ENCODE results near the gene TMEM109.
A peak's percentile ranks its signal among the peaks of the same experiment; 100 is the strongest.

Gene TMEM109

GRCh38 chr11:60878245-60879101, 35.5 kb upstream of the TMEM109 start (continued):
- TF ChIP-seq RARB (CRISPR knock-in tag; IDR thresholded peaks at IDR 0.05) (no peak), ZFP30 (CRISPR knock-in tag; IDR thresholded peaks at IDR 0.05) (no peak), TOX (CRISPR knock-in tag; IDR thresholded peaks at IDR 0.05; ENCODE audit: borderline replicate concordance) (no peak), CSDC2 (CRISPR knock-in tag; IDR thresholded peaks at IDR 0.05) (no peak), ZNF8 (CRISPR knock-in tag; IDR thresholded peaks at IDR 0.05) (no peak), ARNTL (CRISPR knock-in tag; IDR thresholded peaks at IDR 0.05; ENCODE audit: borderline replicate concordance, low read depth) (no peak)

DNA sequence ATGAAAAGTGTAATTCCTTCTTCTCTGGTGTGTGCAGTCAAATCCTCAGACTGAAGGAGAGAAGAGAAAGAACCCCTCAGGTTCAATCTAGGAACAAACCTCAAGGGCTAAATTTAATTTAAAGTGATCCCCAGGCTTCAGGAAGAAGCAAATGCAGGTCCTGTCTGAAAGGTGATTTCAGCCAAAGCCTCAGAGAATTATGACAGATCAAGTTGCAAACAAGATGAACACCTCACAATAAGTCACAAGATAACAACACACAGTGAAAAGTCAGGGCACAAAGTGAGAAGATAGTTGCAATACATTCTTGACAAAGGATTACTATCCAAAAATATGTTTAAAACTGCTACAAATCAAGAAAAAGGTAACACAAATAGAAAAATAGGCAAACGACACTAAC, 34.9 kb upstream of the TMEM109 start:
- TF ChIP-seq ZFP3 (CRISPR knock-in tag; IDR thresholded peaks at IDR 0.05) (no peak), TOX (CRISPR knock-in tag; IDR thresholded peaks at IDR 0.05; ENCODE audit: borderline replicate concordance) (no peak), PPARA (CRISPR knock-in tag; IDR thresholded peaks at IDR 0.05; ENCODE audit: borderline replicate concordance) (no peak), POU6F1 (CRISPR knock-in tag; IDR thresholded peaks at IDR 0.05; ENCODE audit: borderline replicate concordance, low read depth) (no peak), GLIS3 (CRISPR knock-in tag; IDR thresholded peaks at IDR 0.05) (no peak)
- no peak for ATAC-seq

DNA sequence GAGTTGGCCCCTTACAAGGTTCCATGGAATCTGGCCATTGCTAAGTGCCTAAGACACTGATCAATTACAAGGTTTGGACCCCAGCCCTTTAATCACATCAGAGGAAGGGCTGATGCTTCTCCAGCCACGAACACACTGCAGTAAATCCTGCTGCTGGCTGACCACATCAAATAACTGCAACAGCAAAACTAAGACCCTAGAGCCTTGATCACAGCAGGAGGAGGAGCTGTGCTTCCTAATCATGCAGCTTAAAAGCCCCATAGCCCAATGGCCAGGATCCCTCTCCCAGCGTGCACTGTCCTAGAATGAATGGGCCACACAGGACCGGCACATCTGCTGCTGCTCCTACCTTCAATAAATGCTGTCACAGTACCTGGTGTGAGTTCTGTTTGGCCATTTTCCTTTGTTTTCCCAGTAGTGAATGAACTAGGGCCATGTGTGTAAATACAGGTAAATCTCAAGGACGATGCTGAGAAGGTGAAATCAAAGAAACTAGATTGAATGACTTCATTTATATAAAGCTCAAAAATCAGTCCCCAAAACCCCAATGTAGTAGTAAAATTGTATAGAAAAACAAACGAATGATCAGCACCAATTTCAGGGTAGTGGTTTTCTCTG, 33.9 kb upstream of the TMEM109 start:
- no peak for ATAC-seq

DNA sequence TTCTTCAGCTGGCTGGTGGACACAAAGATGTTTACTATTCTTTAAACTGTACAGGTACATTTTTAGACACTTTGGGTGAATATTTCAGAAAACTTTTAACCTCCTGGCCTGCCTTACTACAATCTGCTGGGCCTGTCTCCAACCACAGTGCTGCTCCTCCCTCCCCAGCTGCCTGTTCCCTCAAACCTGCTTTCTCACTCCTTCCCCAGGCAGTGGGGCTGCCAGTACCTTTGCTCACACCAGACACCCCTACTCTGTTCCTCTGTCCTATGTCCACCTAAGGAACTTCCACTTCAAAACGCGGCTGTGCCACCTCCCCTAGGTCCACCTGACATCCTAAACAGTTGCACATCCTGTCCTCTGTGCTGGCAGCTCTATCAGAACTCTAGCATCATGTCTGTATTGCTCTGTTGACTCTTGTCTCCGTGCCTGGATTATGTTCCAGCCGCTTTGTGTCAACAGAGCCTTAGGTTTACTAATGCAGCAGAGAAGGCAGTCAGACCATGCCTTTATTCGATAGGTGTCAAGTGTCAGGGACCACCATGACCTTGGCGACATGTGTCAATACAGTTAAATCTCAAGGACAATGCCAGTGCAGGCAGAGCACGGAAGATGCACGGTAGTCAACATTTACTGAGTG, 33.2 kb upstream of the TMEM109 start:
- TF ChIP-seq ESRRG (CRISPR knock-in tag; IDR thresholded peaks at IDR 0.05) (no peak), CSDC2 (CRISPR knock-in tag; IDR thresholded peaks at IDR 0.05) (no peak), TOX (CRISPR knock-in tag; IDR thresholded peaks at IDR 0.05; ENCODE audit: borderline replicate concordance) (no peak)
- ATAC-seq: no peak

More for the DNA sequence above, 33.9 kb upstream of the TMEM109 start:
- TF ChIP-seq OSR1 (CRISPR knock-in tag; IDR thresholded peaks at IDR 0.05): no peak
- TF ChIP-seq ZNF70 (CRISPR knock-in tag; IDR thresholded peaks at IDR 0.05): no peak
- TF ChIP-seq SNAI2 (CRISPR knock-in tag; IDR thresholded peaks at IDR 0.05): no peak
- TF ChIP-seq ZNF8 (CRISPR knock-in tag; IDR thresholded peaks at IDR 0.05): no peak
- no peak for TF ChIP-seq PPARA (CRISPR knock-in tag; IDR thresholded peaks at IDR 0.05; ENCODE audit: borderline replicate concordance)
- TF ChIP-seq POU6F1 (CRISPR knock-in tag; IDR thresholded peaks at IDR 0.05; ENCODE audit: borderline replicate concordance, low read depth): no peak

GRCh38 chr11:60887556-60887955, 26.4 kb upstream of the TMEM109 start:
- peak; percentile 94 for ATAC-seq
- TF ChIP-seq TCF4 (CRISPR knock-in tag; IDR thresholded peaks at IDR 0.05; ENCODE audit: borderline replicate concordance): no peak
- no peak for TF ChIP-seq PATZ1 (CRISPR knock-in tag; IDR thresholded peaks at IDR 0.05; ENCODE audit: borderline replicate concordance)
- TF ChIP-seq ZFP3 (CRISPR knock-in tag; IDR thresholded peaks at IDR 0.05): no peak
- no peak for TF ChIP-seq OSR1 (CRISPR knock-in tag; IDR thresholded peaks at IDR 0.05)
- TF ChIP-seq CSDC2 (CRISPR knock-in tag; IDR thresholded peaks at IDR 0.05): no peak
- TF ChIP-seq POU6F1 (CRISPR knock-in tag; IDR thresholded peaks at IDR 0.05; ENCODE audit: borderline replicate concordance, low read depth): no peak
- TF ChIP-seq ISL1 (CRISPR knock-in tag; IDR thresholded peaks at IDR 0.05): no peak
- TF ChIP-seq ESRRG (CRISPR knock-in tag; IDR thresholded peaks at IDR 0.05): no peak
- TF ChIP-seq ARNTL (CRISPR knock-in tag; IDR thresholded peaks at IDR 0.05; ENCODE audit: borderline replicate concordance, low read depth): no peak
- TF ChIP-seq, protein P1, sequence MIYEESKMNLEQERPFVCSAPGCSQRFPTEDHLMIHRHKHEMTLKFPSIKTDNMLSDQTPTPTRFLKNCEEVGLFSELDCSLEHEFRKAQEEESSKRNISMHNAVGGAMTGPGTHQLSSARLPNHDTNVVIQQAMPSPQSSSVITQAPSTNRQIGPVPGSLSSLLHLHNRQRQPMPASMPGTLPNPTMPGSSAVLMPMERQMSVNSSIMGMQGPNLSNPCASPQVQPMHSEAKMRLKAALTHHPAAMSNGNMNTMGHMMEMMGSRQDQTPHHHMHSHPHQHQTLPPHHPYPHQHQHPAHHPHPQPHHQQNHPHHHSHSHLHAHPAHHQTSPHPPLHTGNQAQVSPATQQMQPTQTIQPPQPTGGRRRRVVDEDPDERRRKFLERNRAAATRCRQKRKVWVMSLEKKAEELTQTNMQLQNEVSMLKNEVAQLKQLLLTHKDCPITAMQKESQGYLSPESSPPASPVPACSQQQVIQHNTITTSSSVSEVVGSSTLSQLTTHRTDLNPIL (CRISPR knock-in tag; IDR thresholded peaks at IDR 0.05; ENCODE audit: low read depth): no peak
- no peak for TF ChIP-seq BACH2 (CRISPR knock-in tag; IDR thresholded peaks at IDR 0.05; ENCODE audit: borderline replicate concordance)
- TF ChIP-seq ZC3H10 (CRISPR knock-in tag; IDR thresholded peaks at IDR 0.05): no peak
- no peak for TF ChIP-seq PPARA (CRISPR knock-in tag; IDR thresholded peaks at IDR 0.05; ENCODE audit: borderline replicate concordance)

Data from SK-N-SH treated with all-trans-retinoic acid at 6 μM for 48 hours (cell line).